GM21360 (cell line): Measurements from ENCODE around the gene AUNIP.

Experiments
- ATAC-seq: cut with Tn5 transposase; IDR thresholded peaks from one replicate; pipeline ENCODE4 v1.9.1; 2021; ENCODE audit warnings: mild to moderate bottlenecking, moderate library complexity; ENCODE audit not compliant: unreplicated experiment

Gene AUNIP

GRCh38 chr1:25832336-25833037 lies 26.8 kb downstream of the AUNIP start:
- ATAC-seq = no peak

- no peak for ATAC-seq
Observed at GRCh38 chr1:25831569-25832196, 27.6 kb downstream of the AUNIP start.

GRCh38 chr1:25829046-25829445 lies 30.2 kb downstream of the AUNIP start:
- no peak for ATAC-seq

GRCh38 chr1:25828491-25828890 lies 30.8 kb downstream of the AUNIP start:
- no peak for ATAC-seq

- no peak for ATAC-seq
Observed at GRCh38 chr1:25826571-25826970, 32.7 kb downstream of the AUNIP start.

GRCh38 chr1:25825605-25826004 lies 33.7 kb downstream of the AUNIP start:
- no peak for ATAC-seq

GRCh38 chr1:25821630-25822091 lies 37.6 kb downstream of the AUNIP start:
- no peak for ATAC-seq

- no peak for ATAC-seq
Observed at GRCh38 chr1:25821112-25821476, 38.2 kb downstream of the AUNIP start.

- ATAC-seq = peak; percentile 33
Observed at GRCh38 chr1:25820247-25821111, 38.8 kb downstream of the AUNIP start.

GRCh38 chr1:25819491-25820246 lies 39.6 kb downstream of the AUNIP start, which contains the start of gene MTFR1L:
Gene MTFR1L (plus strand): TSS chr1:25819954. CDS start chr1:25823105, 3,151 bp downstream.
- ATAC-seq = peak; percentile 77

- no peak for ATAC-seq
Observed at GRCh38 chr1:25818569-25818968, 40.7 kb downstream of the AUNIP start.

- ATAC-seq = no peak
Observed at GRCh38 chr1:25817840-25818501, 41.3 kb downstream of the AUNIP start.

- no peak for ATAC-seq
Observed at GRCh38 chr1:25816112-25816718, 43.0 kb downstream of the AUNIP start.

GRCh38 chr1:25815208-25816111 lies 43.8 kb downstream of the AUNIP start:
- no peak for ATAC-seq

GRCh38 chr1:25814549-25815087 lies 44.6 kb downstream of the AUNIP start:
- no peak for ATAC-seq

- no peak for ATAC-seq
Observed at GRCh38 chr1:25813734-25814471, 45.4 kb downstream of the AUNIP start.

GRCh38 chr1:25813071-25813733 lies 46.1 kb downstream of the AUNIP start:
- ATAC-seq = no peak
